CMK (cell line): Measurements from ENCODE around the gene GPATCH2.
"Not testable (repeated sequence)": the region's sequence is repeated elsewhere in the genome, so short reads cannot be mapped to it uniquely, and the experiment has no call there.

ENCODE experiments used
- DNase-seq: peaks from one replicate; pipeline ENCODE4 v3.0.0-alpha.2; 2010; ENCODE audit warnings: low read depth

GPATCH2 gene

GRCh38 chr1:217443845-217444244 is 187.0 kb downstream of the GPATCH2 start:
- no peak for DNase-seq

GRCh38 chr1:217437376-217437775 is 193.5 kb downstream of the GPATCH2 start:
- DNase-seq = no peak

GRCh38 chr1:217435204-217435603 is 195.7 kb downstream of the GPATCH2 start:
- no peak for DNase-seq

GRCh38 chr1:217433664-217434063 is 197.2 kb downstream of the GPATCH2 start:
- DNase-seq = no peak

- no peak for DNase-seq
These were observed 198.6 kb downstream of the GPATCH2 start for GRCh38 chr1:217432339-217432738.

GRCh38 chr1:217431395-217431794 is 199.5 kb downstream of the GPATCH2 start:
- no peak for DNase-seq

- DNase-seq = no peak
These were observed 205.5 kb downstream of the GPATCH2 start for GRCh38 chr1:217425422-217425821.

- DNase-seq = no peak
These were observed 211.7 kb downstream of the GPATCH2 start for GRCh38 chr1:217419194-217419551.

GRCh38 chr1:217418269-217419193 is 212.4 kb downstream of the GPATCH2 start:
- DNase-seq = no peak

GRCh38 chr1:217417363-217417762 is 213.5 kb downstream of the GPATCH2 start:
- DNase-seq = no peak

- no peak for DNase-seq
These were observed 223.3 kb downstream of the GPATCH2 start for GRCh38 chr1:217407534-217408001.

GRCh38 chr1:217403026-217403720 is 227.7 kb downstream of the GPATCH2 start:
- DNase-seq = no peak

- DNase-seq = no peak
These were observed 228.6 kb downstream of the GPATCH2 start for GRCh38 chr1:217402301-217402700.

- no peak for DNase-seq
These were observed 237.0 kb downstream of the GPATCH2 start for GRCh38 chr1:217393896-217394295.

GRCh38 chr1:217392441-217392840 is 238.4 kb downstream of the GPATCH2 start:
- DNase-seq = no peak

GRCh38 chr1:217389895-217390294 is 241.0 kb downstream of the GPATCH2 start:
- DNase-seq = no peak

- no peak for DNase-seq
These were observed 242.3 kb downstream of the GPATCH2 start for GRCh38 chr1:217388522-217389065.

- not testable (repeated sequence) for DNase-seq
These were observed 249.1 kb downstream of the GPATCH2 start for GRCh38 chr1:217381773-217382172.

GRCh38 chr1:217379804-217380203 is 251.1 kb downstream of the GPATCH2 start:
- not testable (repeated sequence) for DNase-seq

GRCh38 chr1:217379336-217379735 is 251.6 kb downstream of the GPATCH2 start:
- DNase-seq = no peak
